Nephron (organoid): ENCODE data around the gene ZNF611.
"Not testable (repeated sequence)": the region's sequence is repeated elsewhere in the genome, so short reads cannot be mapped to it uniquely, and the experiment has no call there.

Source experiments
- H3K27ac Mint-ChIP-seq, 3 experiments: 2 replicates each; pipeline ENCODE4 v1.8.0; 2020; ENCODE audit warnings: mixed read lengths in 3 of 3, mild to moderate bottlenecking in 2 of 3, moderate library complexity in 1 of 3
- H3K27me3 Mint-ChIP-seq: 2 replicates; pipeline ENCODE4 v1.8.0; 2021; ENCODE audit warnings: low read depth, mild to moderate bottlenecking, moderate library complexity, mixed read lengths
- H3K36me3 Mint-ChIP-seq: 2 replicates; pipeline ENCODE4 v1.8.0; 2020; ENCODE audit warnings: low read depth, mixed read lengths
- H3K4me1 Mint-ChIP-seq: 2 replicates; pipeline ENCODE4 v1.8.0; 2020; ENCODE audit warnings: mixed read lengths
- H3K4me3 Mint-ChIP-seq, 3 experiments: 2 replicates each; pipeline ENCODE4 v1.8.0; 2020; ENCODE audit warnings: mild to moderate bottlenecking in 3 of 3, mixed read lengths in 3 of 3, moderate library complexity in 2 of 3
- H3K9me3 Mint-ChIP-seq: 2 replicates; pipeline ENCODE4 v1.8.0; 2020; ENCODE audit warnings: mixed read lengths
- TF ChIP-seq, protein P1 (sequence below), 3 experiments: fragments of 200-600 bp; sonication (generic); IDR thresholded peaks; one replicate each; pipeline ENCODE4 v1.5.0; 2021; ENCODE audit warnings: antibody characterized with exemption in 3 of 3; ENCODE audit not compliant: unreplicated experiment in 3 of 3

Gene ZNF611

DNA sequence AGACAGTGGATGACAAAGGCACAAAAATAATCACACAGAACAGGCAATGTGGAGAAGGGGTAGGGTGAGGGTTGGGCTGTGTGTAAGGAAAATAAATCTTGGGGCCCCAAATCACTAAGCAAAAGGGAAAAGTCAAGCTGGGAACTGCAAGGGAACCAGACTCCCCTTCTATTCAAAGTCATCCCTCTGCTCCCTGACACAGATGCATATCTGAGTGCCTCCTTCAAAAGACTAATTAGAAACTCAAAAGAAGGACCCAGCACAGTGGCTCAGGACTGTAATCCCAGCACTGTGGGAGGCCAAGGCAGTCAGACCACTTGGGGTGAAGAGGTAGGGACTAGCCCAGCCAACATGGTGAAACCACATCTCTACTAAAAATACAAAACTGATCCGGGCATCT is 18.3 kb downstream of the ZNF611 start:
- H3K4me1 Mint-ChIP-seq = no peaks in the 10 kb centered on the region
- H3K27me3 Mint-ChIP-seq = no peaks in the 10 kb centered on the region
- no peak overlapping the region for H3K27ac Mint-ChIP-seq
- peaks cover 80% of the 10 kb centered on the region for H3K36me3 Mint-ChIP-seq
- peaks cover 6% of the 10 kb centered on the region for H3K9me3 Mint-ChIP-seq
- TF ChIP-seq, protein P1, sequence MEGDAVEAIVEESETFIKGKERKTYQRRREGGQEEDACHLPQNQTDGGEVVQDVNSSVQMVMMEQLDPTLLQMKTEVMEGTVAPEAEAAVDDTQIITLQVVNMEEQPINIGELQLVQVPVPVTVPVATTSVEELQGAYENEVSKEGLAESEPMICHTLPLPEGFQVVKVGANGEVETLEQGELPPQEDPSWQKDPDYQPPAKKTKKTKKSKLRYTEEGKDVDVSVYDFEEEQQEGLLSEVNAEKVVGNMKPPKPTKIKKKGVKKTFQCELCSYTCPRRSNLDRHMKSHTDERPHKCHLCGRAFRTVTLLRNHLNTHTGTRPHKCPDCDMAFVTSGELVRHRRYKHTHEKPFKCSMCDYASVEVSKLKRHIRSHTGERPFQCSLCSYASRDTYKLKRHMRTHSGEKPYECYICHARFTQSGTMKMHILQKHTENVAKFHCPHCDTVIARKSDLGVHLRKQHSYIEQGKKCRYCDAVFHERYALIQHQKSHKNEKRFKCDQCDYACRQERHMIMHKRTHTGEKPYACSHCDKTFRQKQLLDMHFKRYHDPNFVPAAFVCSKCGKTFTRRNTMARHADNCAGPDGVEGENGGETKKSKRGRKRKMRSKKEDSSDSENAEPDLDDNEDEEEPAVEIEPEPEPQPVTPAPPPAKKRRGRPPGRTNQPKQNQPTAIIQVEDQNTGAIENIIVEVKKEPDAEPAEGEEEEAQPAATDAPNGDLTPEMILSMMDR (IDR thresholded peaks at IDR 0.05; ENCODE audit: unreplicated experiment in 3 of 3) = no peak
- H3K4me3 Mint-ChIP-seq = no peak overlapping the region

DNA sequence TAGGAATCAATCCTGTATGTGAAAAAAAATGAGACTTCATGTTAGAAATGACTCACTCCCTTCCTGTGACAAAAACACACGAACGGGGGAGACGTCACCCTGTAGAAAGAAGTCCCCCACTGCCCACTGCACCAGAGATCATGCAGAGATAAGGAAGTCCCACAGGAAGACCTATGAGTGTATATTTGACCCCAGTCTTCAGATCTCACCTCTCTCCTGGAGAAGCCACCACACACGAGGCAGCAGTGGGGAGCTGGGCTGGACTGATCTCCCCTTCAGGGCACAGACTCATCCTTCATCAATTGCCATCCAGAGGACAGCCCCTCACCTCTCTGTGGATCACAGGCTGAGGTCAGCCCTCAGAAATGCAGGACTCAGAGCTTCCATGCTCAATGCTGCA is 18.9 kb downstream of the ZNF611 start:
- H3K4me3 Mint-ChIP-seq, H3K4me1 Mint-ChIP-seq, H3K9me3 Mint-ChIP-seq, H3K27ac Mint-ChIP-seq, H3K27me3 Mint-ChIP-seq: not testable (repeated sequence)
- H3K36me3 Mint-ChIP-seq = peaks cover 79% of the 10 kb centered on the region

DNA sequence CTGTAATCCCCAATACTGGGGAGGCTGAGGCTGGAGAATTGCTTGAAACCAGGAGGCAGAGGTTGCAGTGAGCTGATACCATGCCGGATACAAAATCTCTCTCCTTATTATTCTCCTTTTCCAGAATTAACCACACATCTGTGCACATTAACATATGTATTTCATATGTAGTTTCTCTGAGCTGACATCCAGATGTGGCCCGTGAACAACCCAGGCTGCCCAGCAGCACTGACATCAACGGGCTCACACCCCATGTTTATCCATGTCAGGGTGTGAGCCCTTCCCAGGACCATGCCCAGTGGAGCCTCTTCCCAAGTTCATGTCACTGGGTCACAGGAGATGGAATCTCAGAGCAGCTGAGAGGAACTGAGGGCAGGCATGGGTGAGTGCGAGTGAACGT is 19.5 kb downstream of the ZNF611 start:
- not testable (repeated sequence) for H3K9me3 Mint-ChIP-seq, H3K4me1 Mint-ChIP-seq, H3K27ac Mint-ChIP-seq, H3K4me3 Mint-ChIP-seq, H3K27me3 Mint-ChIP-seq
- peaks cover 81% of the 10 kb centered on the region for H3K36me3 Mint-ChIP-seq

DNA sequence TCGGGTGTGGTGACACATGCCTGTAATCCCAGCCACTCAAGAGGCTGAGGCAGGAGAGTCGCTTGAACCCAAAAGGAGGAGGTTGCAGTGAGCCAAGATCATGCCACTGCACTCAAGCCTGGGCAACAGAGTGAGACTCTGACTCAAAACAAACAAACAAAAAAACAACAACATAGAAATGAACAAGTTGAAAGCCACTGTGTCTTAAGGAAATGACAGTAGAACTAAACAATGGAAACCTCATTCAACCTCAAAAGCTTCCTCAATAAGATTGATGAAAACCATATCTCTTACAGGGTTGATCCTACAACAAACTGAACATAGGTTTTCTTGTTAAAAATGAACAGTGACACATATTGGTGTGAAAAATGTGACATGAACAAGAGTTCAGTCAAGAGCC is 21.8 kb downstream of the ZNF611 start:
- not testable (repeated sequence) for H3K4me3 Mint-ChIP-seq, H3K27ac Mint-ChIP-seq, H3K27me3 Mint-ChIP-seq, H3K4me1 Mint-ChIP-seq, H3K9me3 Mint-ChIP-seq
- H3K36me3 Mint-ChIP-seq = peaks cover 82% of the 10 kb centered on the region

DNA sequence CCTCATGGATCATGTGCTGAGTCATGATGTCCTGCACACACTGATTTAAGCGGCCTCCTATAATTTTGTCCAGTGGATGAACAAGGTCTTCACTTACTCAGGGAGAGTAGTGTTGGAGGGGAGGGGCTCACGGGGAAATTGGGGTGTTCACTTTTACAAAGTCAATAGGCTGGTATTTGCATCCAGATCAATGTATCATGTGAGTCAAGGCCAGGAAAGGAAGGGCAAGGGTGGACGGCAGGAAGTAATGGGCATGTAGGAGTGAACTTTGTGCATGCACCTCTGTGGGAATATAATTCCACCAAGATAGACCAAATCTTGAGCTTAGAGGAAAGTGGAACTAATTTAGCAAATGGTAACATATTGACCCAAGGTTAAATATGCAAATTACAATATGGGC is 23.2 kb downstream of the ZNF611 start:
- not testable (repeated sequence) for H3K27me3 Mint-ChIP-seq, H3K4me3 Mint-ChIP-seq, H3K4me1 Mint-ChIP-seq, H3K9me3 Mint-ChIP-seq, H3K27ac Mint-ChIP-seq
- peaks cover 83% of the 10 kb centered on the region for H3K36me3 Mint-ChIP-seq

DNA sequence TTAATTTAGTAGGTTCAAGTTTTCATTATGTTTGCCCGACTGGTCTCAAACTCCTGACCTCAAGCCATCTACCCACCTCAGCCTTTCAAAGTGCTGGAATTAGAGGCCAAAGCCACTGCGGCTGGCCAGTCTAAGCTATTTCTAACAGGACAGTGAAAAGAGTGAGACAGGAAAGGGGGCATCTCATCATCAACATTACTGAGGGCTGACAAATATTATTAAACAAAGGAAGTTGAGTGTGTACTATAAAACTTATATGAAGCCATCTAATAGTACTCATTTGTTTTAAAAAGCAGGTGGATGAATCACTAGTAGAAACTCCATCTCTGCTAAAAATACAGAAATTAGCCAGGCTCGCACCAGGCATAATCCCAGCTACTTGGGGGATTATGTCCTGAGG is 24.3 kb downstream of the ZNF611 start:
- TF ChIP-seq, protein P1 (IDR thresholded peaks at IDR 0.05; ENCODE audit: unreplicated experiment in 3 of 3) = no peak
- Mint-ChIP-seq H3K9me3 (peaks cover 16% of the 10 kb centered on the region), H3K27ac (no peak overlapping the region), H3K36me3 (peaks cover 87% of the 10 kb centered on the region), H3K4me3 (no peak overlapping the region), H3K27me3 (no peaks in the 10 kb centered on the region), H3K4me1 (no peaks in the 10 kb centered on the region)

DNA sequence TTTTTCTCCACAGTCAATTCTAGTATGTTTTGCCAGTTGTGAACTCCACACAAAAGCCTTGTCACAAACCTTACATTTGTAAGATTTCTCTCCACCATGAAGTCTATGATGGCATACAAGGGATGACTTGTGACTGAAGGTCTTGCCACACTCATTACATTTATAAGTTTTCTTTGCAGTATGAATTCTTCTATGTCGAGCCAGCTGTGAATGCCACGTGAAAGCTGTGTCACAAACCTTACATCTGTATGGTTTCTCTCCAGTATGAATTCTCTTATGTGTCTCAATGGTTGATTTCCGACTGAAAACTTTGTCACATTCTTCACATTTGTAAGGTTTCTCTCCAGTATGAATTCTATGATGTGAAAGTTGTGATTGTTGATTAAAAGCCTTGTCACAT is 29.2 kb downstream of the ZNF611 start:
- Mint-ChIP-seq H3K9me3 (peaks cover 29% of the 10 kb centered on the region), H3K36me3 (peaks cover 90% of the 10 kb centered on the region)
- not testable (repeated sequence) for H3K4me3 Mint-ChIP-seq, H3K27ac Mint-ChIP-seq, H3K27me3 Mint-ChIP-seq, H3K4me1 Mint-ChIP-seq

DNA sequence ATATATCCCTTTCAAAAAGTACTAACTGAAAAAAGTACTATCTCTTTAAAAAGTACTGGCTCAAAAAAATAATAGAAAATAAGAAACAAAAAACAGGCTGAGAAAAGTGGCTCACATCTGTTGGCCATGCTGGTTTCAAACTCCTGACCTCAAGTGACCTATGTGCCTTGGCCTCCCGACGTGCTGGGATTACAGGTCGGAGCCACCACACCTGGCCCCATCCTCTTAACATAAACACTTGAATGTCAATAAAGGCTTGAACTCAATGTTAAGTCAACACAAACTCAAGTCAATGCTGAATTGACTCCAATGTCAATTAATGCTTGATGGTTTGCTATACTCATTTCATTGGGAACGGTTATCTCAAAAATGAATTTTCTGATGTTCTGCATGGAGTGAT is 30.9 kb downstream of the ZNF611 start:
- Mint-ChIP-seq H3K27me3 (no peaks in the 10 kb centered on the region), H3K4me3 (no peak overlapping the region), H3K27ac (no peak overlapping the region), H3K4me1 (no peaks in the 10 kb centered on the region), H3K9me3 (peaks cover 31% of the 10 kb centered on the region), H3K36me3 (peaks cover 86% of the 10 kb centered on the region)
- TF ChIP-seq, protein P1 (IDR thresholded peaks at IDR 0.05; ENCODE audit: unreplicated experiment in 3 of 3) = no peak

DNA sequence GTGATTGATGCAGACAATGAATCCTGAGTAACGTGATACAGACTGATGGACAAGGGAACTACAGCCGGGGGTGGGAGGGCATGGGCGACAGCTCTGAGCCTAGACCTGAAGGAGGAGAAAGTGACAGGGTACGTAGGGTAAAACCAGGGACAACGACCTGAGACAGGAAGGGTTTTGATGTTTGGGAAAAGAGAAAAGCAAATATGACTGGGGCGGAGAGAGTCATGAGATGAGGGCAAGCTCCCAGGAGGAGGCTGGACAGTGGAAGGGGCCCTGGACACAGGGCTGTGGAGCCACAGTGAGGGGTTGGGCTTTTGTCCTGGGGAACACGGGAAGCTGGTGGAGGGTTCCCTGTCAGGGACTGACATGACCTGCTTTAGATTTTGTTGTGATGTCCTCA is 34.2 kb downstream of the ZNF611 start:
- Mint-ChIP-seq H3K27ac (no peak overlapping the region), H3K4me3 (no peak overlapping the region), H3K4me1 (no peaks in the 10 kb centered on the region), H3K27me3 (no peaks in the 10 kb centered on the region), H3K9me3 (peaks cover 16% of the 10 kb centered on the region), H3K36me3 (peaks cover 57% of the 10 kb centered on the region)
- TF ChIP-seq, protein P1 (IDR thresholded peaks at IDR 0.05; ENCODE audit: unreplicated experiment in 3 of 3) = no peak
